GM18511 (cell line): ENCODE data around the gene CABP1.
A peak's percentile ranks its signal among the peaks of the same experiment; 100 is the strongest.
"Not testable (repeated sequence)": the region's sequence is repeated elsewhere in the genome, so short reads cannot be mapped to it uniquely, and the experiment has no call there.

Source experiments
- ATAC-seq: cut with Tn5 transposase; IDR thresholded peaks from one replicate; pipeline ENCODE4 v1.9.1; 2021; ENCODE audit warnings: mild to moderate bottlenecking, moderate library complexity; ENCODE audit not compliant: unreplicated experiment

CABP1 gene

GRCh38 chr12:120663741-120664140, 23.3 kb downstream of the CABP1 start:
- no peak for ATAC-seq

DNA sequence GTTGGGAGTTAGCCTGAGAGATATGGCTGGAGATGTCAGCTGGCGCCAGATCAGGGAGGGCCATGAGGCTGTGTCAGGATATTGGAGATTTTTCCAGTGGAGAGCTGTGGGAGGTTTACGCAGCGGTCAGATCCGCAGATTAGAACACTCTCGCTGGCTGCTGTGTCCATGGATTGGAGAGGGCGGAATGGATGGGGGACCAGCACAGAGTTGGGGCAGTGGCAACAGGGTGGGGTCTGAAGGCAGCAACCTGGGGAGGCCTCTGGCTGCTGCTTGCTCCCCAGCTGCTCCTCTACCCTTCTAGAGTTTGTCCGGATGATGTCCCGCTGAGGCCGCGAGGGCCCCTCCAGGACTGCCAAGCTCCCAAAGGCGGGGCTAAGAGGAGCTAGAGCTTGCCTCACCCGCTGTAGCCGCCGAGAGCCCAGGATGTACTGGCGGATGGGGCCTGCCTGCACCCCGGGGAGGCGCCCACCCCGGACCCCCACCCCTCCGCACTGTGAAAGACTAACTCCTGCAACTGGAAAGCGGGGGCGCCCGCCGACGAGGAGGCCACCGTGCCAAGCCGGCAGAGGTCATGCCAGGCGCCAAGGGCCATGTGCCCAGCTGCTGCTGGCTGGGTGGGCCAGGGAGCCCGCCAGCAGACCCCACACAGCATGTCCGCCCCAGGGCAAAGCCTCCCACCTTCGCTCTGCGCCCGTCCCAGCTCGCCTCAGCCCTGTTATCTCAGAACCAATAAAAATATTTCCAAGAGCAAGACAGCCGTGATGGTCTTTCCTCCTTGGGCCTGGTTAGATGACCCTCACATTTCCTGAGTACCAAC, 26.4 kb downstream of the CABP1 start:
- ATAC-seq: no peak

DNA sequence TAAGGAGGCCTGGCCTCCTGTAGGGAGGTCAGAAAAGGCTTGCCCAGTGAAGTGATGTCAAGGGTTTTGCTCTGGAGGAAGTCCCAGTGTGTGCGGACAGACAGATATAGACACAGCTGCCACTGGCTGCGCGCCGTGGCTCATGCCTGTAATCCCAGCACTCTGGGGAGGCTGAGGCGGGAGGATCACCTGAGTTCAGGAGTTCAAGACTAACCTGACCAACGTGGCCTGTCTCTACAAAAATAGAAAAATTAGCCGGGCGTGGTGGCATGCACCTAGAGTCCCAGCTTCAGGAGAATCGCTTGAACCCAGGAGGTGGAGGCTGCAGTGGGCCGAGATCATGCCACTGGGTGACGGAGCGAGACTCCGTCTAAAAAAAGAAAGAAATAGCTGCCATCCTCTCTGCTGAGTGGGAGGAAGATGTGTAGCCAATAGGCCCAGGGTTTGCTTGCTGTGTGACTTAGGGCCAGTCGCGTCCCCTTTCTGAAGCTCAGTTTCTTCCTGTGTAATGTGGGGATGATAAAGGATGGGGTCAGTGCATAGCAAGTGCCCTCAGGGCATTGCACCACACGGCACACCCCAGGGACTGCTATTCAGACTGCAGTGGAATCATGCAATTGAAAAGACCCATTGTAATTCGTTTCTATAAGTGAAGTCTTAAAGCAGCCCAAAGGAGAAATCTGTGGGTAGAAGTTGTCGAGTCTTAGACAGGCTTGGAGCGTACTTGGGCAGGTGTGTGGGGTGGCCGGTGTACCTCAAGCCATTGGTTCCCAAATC, 27.9 kb downstream of the CABP1 start:
- no peak for ATAC-seq

DNA sequence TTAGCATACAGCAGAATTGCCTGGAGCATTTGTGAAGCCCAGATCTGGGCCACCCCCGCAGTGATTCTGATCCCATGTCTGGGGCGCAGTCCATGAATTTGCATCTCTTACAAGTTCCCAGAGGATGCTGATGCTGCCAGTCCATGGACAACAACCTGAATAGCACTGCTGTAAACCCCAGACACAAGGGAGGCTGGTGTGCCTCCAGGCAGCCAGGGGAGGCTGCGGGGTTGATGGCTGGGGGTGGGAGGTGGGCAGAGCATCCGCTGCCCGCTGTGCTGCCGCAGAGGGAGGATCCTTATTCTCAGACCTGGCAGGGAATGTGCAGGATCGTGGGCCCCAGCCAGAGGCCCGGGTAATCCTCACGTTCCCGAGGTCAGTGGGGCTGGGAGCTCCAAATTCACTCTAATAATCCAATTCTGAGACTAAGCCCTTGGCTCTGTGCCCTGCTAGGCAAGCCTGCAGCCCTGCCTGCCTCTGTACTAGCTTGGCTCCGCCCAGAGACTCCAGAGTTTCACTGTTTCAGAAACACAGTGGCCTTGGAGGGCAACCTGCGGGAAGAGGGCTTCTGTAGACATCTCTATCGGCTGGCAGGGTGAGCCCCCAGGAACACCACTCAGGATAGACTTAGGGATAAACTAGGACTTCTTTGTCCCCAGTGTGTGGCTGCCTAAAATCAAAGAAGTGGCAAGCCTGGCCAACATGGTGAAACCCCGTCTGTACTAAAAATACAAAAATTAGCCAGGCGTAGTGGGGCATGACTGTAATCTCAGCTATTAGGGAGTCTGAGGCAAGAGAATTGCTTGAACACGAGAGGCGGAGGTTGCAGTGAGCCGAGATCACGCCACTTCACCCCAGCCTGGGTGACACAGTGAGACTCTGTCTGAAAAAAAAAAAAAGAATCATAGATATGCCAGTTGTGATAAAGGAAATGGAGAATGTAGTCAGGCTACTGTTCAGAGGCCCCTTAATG, 28.7 kb downstream of the CABP1 start:
- peak; percentile 75 for ATAC-seq

DNA sequence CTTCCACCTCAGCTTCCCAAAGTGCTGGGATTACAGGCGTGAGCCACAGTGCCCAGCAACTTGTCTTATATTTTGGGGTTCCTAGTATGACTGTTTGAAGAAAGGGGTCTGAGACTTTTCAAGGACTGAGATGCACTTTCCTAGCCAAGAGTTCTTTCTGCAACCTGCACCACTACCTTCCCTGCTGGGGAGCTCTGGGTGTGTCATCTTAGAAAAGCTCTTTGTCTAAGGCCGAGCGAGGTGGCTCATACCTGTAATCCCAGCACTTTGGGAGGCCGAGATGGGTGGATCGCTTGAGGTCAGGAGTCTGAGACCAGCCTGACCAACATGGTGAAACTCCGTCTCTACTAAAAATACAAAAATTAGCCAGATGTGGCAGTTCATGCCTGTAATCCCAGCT, 29.8 kb downstream of the CABP1 start:
- not testable (repeated sequence) for ATAC-seq

- ATAC-seq: no peak
Measured at GRCh38 chr12:120670667-120671066, 30.2 kb downstream of the CABP1 start.

DNA sequence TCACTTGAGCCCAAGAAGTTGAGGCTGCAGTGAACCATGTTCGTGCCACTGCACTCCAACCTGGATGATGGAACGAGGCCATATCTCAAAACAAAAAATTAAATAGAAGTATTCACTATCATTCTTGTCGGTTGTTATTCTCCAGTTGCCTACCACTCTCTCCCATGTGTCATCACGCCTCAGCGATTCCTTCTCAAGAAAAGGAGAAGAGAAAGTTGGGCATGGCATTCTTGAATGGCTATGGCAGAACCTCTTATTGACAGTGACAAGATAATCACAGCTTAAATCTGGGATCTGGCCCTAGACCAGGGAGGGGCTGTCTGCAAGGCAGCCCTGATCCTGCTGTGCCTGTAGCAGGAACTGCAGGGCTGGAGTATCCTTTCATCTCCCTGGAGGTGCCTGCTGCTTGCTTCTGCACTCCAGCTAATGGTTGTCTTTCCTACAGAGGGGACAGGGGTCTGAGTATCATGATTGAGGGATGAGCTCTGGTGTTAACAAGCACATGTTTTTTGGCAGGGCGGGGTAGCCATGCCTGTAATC, 33.7 kb downstream of the CABP1 start:
- no peak for ATAC-seq

GRCh38 chr12:120677765-120678473, 37.5 kb downstream of the CABP1 start:
- peak; percentile 59 for ATAC-seq

DNA sequence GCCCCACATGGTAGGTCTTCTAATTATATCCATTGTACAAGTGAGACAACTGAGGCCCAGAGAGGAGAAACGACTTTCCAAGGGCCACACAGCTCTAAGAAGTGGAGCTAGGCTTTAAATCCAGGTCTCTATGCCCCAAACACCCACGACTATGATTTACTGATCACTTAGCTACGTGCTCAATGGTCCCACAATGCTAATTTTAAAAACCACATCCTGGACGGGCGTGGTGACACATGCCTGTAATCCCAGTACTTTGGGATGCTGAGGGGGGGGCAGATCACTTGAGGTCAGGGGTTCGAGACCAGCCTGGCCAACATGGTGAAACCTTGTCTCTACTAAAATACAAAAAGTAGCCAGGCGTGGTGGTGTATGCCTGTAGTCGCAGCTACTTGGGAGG, 38.1 kb downstream of the CABP1 start:
- peak; percentile 24 for ATAC-seq

GRCh38 chr12:120680165-120680738, 39.8 kb downstream of the CABP1 start:
- ATAC-seq: no peak

- peak; percentile 16 for ATAC-seq
Measured at GRCh38 chr12:120684523-120684932, 44.1 kb downstream of the CABP1 start.

GRCh38 chr12:120685522-120685921, 45.1 kb downstream of the CABP1 start:
- ATAC-seq: no peak

DNA sequence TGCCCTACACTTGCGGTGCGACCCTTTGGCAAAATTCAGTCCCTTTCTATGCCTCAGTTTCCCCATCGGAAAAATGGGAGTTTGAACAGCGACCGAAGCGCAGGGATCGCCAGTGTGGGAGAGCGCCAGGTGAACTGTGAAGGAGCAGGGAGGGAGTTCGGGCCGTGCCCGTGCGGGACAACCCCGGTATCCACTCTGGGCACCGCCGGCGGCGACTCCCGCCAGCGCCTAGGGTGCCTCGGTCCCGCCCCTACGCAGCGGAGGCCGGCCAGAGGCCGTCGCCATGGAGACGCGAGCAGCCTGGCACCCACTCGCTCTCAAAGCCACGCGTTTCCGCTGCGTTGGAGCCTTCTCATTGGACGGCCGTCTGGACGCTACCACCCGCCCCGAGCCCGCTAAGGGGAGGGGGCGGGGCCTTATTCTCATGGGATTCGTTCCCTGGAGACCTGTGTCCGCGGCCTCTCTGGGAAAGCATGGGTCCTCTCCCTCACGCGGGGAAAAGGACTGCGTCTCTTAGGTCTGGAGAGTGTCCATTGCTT, 45.8 kb downstream of the CABP1 start:
- ATAC-seq: peak; percentile 74

DNA sequence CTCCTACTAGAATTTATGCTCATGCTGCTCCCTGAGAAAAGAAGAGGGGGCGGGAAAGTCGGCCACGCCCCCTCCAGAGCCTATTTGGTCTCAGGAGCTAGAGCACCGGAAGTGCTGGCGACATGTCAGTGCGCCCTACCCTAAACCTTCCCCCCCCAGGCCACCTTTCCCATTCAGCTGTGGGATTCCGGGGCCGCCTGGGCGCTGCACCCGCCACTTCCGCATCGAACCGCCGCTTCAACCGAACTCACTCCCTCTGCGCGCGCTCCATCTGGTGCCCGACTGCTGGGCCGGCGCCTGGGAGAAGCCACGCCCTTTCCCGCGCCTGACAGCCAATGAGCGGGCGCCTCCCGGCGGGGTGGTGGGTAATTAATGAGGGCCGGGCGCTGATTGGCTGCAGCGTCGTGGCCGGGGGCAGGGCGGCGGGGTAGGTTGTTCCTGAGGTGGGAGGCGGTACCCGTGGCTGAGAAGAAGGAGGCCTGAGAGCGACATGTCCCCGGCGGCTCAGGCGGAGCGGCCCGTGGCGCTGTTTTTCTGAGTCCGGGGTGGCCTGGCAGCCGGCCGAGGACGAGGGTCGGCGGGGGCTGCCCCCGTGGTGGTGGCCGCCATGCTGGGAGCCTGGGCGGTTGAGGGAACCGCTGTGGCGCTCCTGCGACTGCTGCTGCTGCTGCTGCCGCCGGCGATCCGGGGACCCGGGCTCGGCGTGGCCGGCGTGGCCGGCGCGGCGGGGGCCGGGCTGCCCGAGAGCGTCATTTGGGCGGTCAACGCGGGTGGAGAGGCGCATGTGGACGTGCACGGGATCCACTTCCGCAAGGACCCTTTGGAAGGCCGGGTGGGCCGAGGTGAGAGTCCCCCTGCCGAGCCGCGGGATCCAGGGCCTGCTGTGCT, 46.5 kb downstream of the CABP1 start, which contains the start of gene MLEC:
MLEC (plus strand) TSS at position 460 of the 888 bp plus-strand sequence; CDS start at position 608, 148 bp downstream.
- peak; percentile 71 for ATAC-seq

GRCh38 chr12:120687578-120688289, 47.3 kb downstream of the CABP1 start:
- ATAC-seq: no peak

DNA sequence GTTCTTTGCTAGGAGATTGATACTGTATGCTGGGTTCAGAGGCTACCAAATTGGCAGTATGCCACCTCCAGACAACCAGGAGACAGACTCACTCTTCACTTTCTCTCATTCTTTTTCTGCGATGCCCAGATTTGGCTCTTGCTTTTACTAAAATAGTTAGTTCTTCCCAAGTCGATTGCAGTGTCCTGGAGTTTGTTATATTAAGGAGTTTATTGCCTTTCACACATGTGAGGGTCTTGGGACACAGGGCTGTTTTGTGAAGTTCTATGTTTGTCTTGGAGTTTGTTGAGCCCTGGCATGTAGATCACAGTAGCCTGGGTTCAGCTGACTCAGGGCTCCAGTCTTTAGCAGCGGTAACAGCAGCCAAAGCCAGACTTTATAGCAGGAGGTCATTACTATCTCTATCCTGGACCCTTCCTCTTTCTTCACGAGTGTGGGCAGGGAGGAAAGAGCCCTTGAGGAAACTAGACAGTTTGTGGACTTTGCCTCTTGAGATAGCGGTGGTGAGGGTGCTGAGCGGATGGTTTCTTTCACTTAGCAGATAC, 48.2 kb downstream of the CABP1 start:
- ATAC-seq: no peak

GRCh38 chr12:120689397-120690082, 49.1 kb downstream of the CABP1 start:
- ATAC-seq: no peak
